Kidney epithelial cell (primary cell): Measurements from ENCODE around the gene NRP1. TPM values are rescaled to one million over a fixed set of nuclear protein-coding genes. Genes with fewer than 3 reads are reported as not detected.

Experiments used
- DNase-seq: peaks from one replicate; pipeline ENCODE4 v3.0.0-alpha.2; 2010; ENCODE audit warnings: low read depth
- H3K27me3 ChIP-seq: 2 replicates; pipeline ENCODE4 v1.6.0; 2011; ENCODE audit warnings: low read length; ENCODE audit not compliant: control insufficient read depth, insufficient read depth
- H3K36me3 ChIP-seq: 2 replicates; pipeline ENCODE4 v1.5.1; 2011; ENCODE audit warnings: low read length; ENCODE audit not compliant: control insufficient read depth, insufficient read depth
- H3K4me3 ChIP-seq: 2 replicates; pipeline ENCODE4 v1.5.1; 2011; ENCODE audit warnings: low read depth, mild to moderate bottlenecking, control low read depth, low read length
- total RNA-seq: library from RNA; depleted of rRNA; stranded (reverse); fragments of >200 nt; gene quantifications from 2 replicates; pipeline ENCODE4 v1.2.3, GENCODE V29; 2015
- TF ChIP-seq, protein P1 (sequence below): IDR thresholded peaks from 2 replicates; pipeline ENCODE4 v1.5.1; 2011; ENCODE audit warnings: mild to moderate bottlenecking, moderate library complexity, low read length, control low read depth, inconsistent platforms; ENCODE audit not compliant: insufficient read depth, poor library complexity, severe bottlenecking

NRP1 gene
- total RNA-seq, 1 donor from 2014 or later, result 72.6 TPM

DNA sequence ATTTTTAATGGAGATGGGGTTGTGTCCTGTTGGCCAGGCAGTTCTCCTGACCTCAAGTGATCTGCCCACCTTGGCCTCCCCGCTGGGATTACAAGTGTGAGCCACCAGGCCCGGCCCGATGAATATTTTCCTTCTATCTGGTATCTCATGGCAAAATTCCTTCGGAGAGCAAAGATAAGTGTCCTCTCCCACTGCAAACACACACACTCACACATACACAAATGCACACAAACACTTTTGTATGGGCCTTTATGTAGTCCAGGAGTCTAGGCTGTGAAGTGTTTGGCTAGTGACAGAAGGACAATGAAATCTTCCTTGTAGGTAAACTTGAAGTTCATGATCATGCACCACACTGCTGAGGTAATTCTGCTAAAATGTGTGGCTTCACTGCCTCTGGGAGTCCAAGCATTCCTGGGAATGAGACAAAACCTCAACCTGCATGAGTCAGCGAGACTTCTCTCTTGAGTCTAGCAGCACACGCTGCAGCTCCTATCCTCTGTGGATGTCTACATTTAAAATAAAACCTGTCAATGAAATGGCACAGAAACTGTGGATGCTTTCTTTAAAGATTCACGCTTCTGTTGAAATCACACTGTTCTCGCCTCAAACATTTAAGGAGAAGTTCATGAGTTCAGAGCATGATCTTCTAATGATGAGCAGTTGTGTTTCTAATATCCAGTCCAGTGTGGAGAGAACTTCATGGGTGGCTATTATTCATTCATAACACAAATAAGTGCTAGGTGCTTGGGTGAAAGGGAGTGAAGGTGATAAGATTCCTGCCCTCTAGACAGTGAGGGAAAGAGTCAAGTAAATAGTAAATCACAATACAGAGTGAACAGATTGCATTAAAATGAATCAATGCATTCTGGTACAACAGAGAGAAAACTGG, 96.5 kb downstream of the NRP1 start:
- TF ChIP-seq, protein P1, sequence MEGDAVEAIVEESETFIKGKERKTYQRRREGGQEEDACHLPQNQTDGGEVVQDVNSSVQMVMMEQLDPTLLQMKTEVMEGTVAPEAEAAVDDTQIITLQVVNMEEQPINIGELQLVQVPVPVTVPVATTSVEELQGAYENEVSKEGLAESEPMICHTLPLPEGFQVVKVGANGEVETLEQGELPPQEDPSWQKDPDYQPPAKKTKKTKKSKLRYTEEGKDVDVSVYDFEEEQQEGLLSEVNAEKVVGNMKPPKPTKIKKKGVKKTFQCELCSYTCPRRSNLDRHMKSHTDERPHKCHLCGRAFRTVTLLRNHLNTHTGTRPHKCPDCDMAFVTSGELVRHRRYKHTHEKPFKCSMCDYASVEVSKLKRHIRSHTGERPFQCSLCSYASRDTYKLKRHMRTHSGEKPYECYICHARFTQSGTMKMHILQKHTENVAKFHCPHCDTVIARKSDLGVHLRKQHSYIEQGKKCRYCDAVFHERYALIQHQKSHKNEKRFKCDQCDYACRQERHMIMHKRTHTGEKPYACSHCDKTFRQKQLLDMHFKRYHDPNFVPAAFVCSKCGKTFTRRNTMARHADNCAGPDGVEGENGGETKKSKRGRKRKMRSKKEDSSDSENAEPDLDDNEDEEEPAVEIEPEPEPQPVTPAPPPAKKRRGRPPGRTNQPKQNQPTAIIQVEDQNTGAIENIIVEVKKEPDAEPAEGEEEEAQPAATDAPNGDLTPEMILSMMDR, result no peak
- no peaks in the 10 kb centered on the region for H3K36me3 ChIP-seq
- H3K27me3 ChIP-seq, result no peaks in the 10 kb centered on the region
- peak; percentile 99 for DNase-seq
- no peak overlapping the region for H3K4me3 ChIP-seq

DNA sequence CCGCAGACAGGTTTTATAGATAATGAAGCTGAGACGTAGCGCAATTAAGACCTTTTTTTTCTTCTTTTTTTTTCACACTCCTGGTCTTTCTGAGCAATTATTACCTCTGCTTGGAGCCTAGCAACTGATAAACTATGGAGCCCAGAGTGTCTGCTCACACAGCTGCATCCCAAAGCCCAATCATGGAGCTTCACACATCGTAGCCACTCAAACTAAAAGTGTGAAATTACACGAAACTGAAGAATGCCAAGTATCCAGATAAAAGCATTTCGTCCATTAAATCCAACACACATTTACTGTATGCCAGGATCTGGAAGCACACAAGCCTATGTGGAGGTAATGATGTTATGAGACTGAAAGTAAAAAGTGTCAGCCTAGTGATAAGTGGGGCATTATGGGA, 97.6 kb downstream of the NRP1 start:
- Histone ChIP-seq H3K27me3 (no peaks in the 10 kb centered on the region), H3K36me3 (no peaks in the 10 kb centered on the region), H3K4me3 (no peak overlapping the region)
- TF ChIP-seq, protein P1, result no peak
- no peak for DNase-seq

DNA sequence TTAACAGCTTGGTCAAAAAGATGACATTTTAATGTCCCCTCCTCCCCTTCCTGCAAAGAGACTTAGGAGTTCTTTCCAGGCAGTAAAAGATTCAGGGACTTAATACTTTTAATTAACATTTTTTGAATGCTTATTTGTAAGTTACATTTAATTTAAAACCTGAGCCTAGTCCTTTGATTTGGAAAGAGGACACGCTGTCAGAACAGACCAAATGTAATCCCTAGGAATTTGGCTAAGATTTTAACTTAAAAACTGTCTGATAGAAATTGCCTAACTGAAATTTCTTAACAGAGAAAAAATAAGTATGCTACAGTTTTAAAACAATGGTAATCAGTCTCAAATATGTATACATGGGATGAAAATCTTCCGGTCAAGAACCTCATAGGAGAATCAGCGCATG, 98.5 kb downstream of the NRP1 start:
- Histone ChIP-seq H3K4me3 (no peak overlapping the region), H3K27me3 (no peaks in the 10 kb centered on the region), H3K36me3 (no peaks in the 10 kb centered on the region)
- TF ChIP-seq, protein P1, result no peak
- DNase-seq, result no peak

DNA sequence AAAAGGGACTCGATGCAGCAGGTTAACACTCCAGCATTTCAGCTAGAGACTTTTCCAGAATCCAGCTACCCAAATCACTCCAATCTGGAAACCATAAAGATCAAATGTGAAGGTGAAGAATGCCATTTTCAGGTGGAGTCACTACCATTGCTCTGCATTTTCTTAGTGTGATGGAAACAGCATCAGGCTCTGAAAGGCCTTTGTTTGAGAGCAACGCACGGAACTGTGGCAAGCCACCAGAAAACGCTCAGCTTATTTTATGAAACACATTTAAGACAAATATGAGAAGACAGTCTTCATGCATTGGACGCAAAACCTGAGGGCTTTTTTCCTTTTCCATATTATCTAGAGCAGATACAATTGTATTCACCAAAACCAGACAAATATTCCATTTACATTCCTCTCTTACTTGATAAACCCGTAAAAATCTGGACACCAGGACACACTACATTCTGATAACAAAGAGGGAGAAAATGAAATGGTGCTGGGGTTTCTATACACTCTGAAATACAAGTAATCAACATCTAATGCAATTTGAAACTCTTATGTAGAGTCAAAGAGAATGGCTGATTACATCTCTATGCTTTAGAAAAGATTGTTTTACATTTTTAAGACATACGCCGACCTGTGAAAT, 99.1 kb downstream of the NRP1 start:
- Histone ChIP-seq H3K4me3 (no peak overlapping the region), H3K27me3 (no peaks in the 10 kb centered on the region), H3K36me3 (no peaks in the 10 kb centered on the region)
- DNase-seq, result no peak
- TF ChIP-seq, protein P1, result no peak

DNA sequence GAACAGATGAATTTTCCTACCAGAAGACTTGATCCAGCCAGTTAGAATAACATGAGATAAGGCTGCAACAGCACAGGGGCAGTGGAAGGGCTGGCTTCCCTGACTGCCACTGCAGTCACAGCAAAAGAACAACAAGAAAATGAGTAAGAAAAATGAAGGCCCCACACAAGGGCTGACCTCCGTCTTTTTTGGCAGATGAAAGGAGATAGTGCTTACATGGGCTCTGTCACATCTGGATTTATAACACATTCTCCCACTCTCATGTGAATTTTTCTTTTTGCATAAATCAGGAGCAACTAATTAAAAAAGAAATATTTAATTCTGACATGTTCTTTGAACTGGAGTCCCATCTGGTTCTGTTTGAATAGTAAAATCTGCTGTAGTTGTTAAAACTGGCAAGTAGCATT, 99.6 kb downstream of the NRP1 start:
- Histone ChIP-seq H3K4me3 (no peak overlapping the region), H3K27me3 (no peaks in the 10 kb centered on the region), H3K36me3 (no peaks in the 10 kb centered on the region)
- TF ChIP-seq, protein P1, result no peak
- DNase-seq, result no peak
